NCI-H187 treated with DMSO at 0.1 percent for 48 hours (cell line): ENCODE data around the gene TMEM26.
"Not testable (repeated sequence)": the region's sequence is repeated elsewhere in the genome, so short reads cannot be mapped to it uniquely, and the experiment has no call there.

Experiments
- DNase-seq: peaks from one replicate; lab custom pipeline; 2025; lab: John Stamatoyannopoulos, UW

Gene TMEM26

GRCh38 chr10:61399406-61399805 lies 53.8 kb downstream of the TMEM26 start:
- no peak for DNase-seq

GRCh38 chr10:61398366-61399129 lies 54.6 kb downstream of the TMEM26 start:
- DNase-seq = no peak

- no peak for DNase-seq
Measured at GRCh38 chr10:61397175-61397986, 55.8 kb downstream of the TMEM26 start.

GRCh38 chr10:61391281-61391680 lies 61.9 kb downstream of the TMEM26 start:
- DNase-seq = no peak

- no peak for DNase-seq
Measured at GRCh38 chr10:61390851-61391250, 62.3 kb downstream of the TMEM26 start.

GRCh38 chr10:61389887-61390286 lies 63.3 kb downstream of the TMEM26 start:
- DNase-seq = no peak

GRCh38 chr10:61388986-61389385 lies 64.2 kb downstream of the TMEM26 start:
- not testable (repeated sequence) for DNase-seq

GRCh38 chr10:61385231-61386001 lies 67.8 kb downstream of the TMEM26 start:
- no peak for DNase-seq

GRCh38 chr10:61381153-61381552 lies 72.0 kb downstream of the TMEM26 start:
- not testable (repeated sequence) for DNase-seq

GRCh38 chr10:61378865-61379264 lies 74.3 kb downstream of the TMEM26 start:
- no peak for DNase-seq

GRCh38 chr10:61376908-61377368 lies 76.2 kb downstream of the TMEM26 start:
- DNase-seq = no peak

GRCh38 chr10:61376377-61376776 lies 76.8 kb downstream of the TMEM26 start:
- no peak for DNase-seq

GRCh38 chr10:61366365-61366764 lies 86.8 kb downstream of the TMEM26 start:
- no peak for DNase-seq

GRCh38 chr10:61364619-61365018 lies 88.6 kb downstream of the TMEM26 start:
- no peak for DNase-seq

GRCh38 chr10:61363006-61363405 lies 90.2 kb downstream of the TMEM26 start:
- DNase-seq = no peak

GRCh38 chr10:61359452-61359851 lies 93.7 kb downstream of the TMEM26 start:
- no peak for DNase-seq

GRCh38 chr10:61357687-61358086 lies 95.5 kb downstream of the TMEM26 start:
- DNase-seq = no peak
